ENCODE data around the gene COL4A6.

The COL4A6 gene

GRCh38 chrX:108323751-108324150 lies 114.5 kb downstream of the COL4A6 start (continued):
- TF ChIP-seq ZNF513 (tag by site-specific recombination; IDR thresholded peaks at IDR 0.05): no peak
- TF ChIP-seq ZNF560 (tag by site-specific recombination; IDR thresholded peaks at IDR 0.05; ENCODE audit: borderline replicate concordance): no peak

- Histone ChIP-seq H3K4me3 (ENCODE audit: low read depth, low read length) (no peak overlapping the region), H3K4me1 (ENCODE audit: control insufficient read depth, insufficient read depth, low read length) (no peaks in the 10 kb centered on the region), H3K36me3 (ENCODE audit: control insufficient read depth in 2 of 2, insufficient read depth in 1 of 2, low read length in 2 of 2) (no peaks in the 10 kb centered on the region), H3K27ac (ENCODE audit: extremely low read depth, low read depth, low read length) (no peak overlapping the region), H3K9me3 (ENCODE audit: control insufficient read depth, insufficient read depth, low read depth, low read length) (no peaks in the 10 kb centered on the region)
- CTCF ChIA-PET: no interaction called here
- TF ChIP-seq ZNF280D (tag by site-specific recombination; IDR thresholded peaks at IDR 0.05): no peak
- TF ChIP-seq ZXDB (tag by site-specific recombination; IDR thresholded peaks at IDR 0.05): no peak
- TF ChIP-seq ZNF76 (tag by site-specific recombination; IDR thresholded peaks at IDR 0.05; ENCODE audit: borderline replicate concordance, low read depth): no peak
- TF ChIP-seq ZNF571 (tag by site-specific recombination; IDR thresholded peaks at IDR 0.05): no peak
- no peak for TF ChIP-seq SP2 (tag by site-specific recombination; IDR thresholded peaks at IDR 0.05)
- no peak for TF ChIP-seq ZBTB8A (tag by site-specific recombination; IDR thresholded peaks at IDR 0.05)
- no peak for TF ChIP-seq ZNF555 (tag by site-specific recombination; conservative IDR thresholded peaks at IDR 0.05)
- no peak for TF ChIP-seq ZNF830 (tag by site-specific recombination; IDR thresholded peaks at IDR 0.05; ENCODE audit: low read depth)
- TF ChIP-seq ZNF501 (tag by site-specific recombination; IDR thresholded peaks at IDR 0.05): no peak
- TF ChIP-seq ZNF600 (tag by site-specific recombination; IDR thresholded peaks at IDR 0.05): no peak
- no peak for TF ChIP-seq ZNF626 (tag by site-specific recombination; IDR thresholded peaks at IDR 0.05)
- TF ChIP-seq REST (tag by site-specific recombination; IDR thresholded peaks at IDR 0.05): no peak
- TF ChIP-seq ZSCAN23 (tag by site-specific recombination; IDR thresholded peaks at IDR 0.05): no peak
- TF ChIP-seq ZNF341 (tag by site-specific recombination; IDR thresholded peaks at IDR 0.05; ENCODE audit: low read depth): no peak
- TF ChIP-seq ZNF48 (tag by site-specific recombination; IDR thresholded peaks at IDR 0.05): no peak
- no peak for TF ChIP-seq ZNF362 (tag by site-specific recombination; IDR thresholded peaks at IDR 0.05)
- POLR2A ChIA-PET: no interaction called here
Measured at GRCh38 chrX:108322234-108322633, 116.0 kb downstream of the COL4A6 start.
